GM23248 (cell line): Measurements from ENCODE around the gene TMEM145.

Experiments used
- EZH2 ChIP-seq: fragments of 200-600 bp; sonication (generic); IDR thresholded peaks from 2 replicates; pipeline ENCODE4 v1.6.1; 2018; ENCODE audit warnings: antibody characterized with exemption, mild to moderate bottlenecking; ENCODE audit not compliant: insufficient read depth, poor library complexity, severe bottlenecking
- EZH2phosphoT487 ChIP-seq: fragments of 200-600 bp; sonication (generic); IDR thresholded peaks from 2 replicates; pipeline ENCODE4 v1.6.1; 2018; ENCODE audit warnings: antibody characterized with exemption, moderate library complexity, mild to moderate bottlenecking, low read depth; ENCODE audit not compliant: insufficient read depth

GRCh38 chr19:42361545-42361910 is 48.4 kb downstream of the TMEM145 start:
- TF ChIP-seq EZH2phosphoT487 (no peak), EZH2 (no peak)
